GM21390 (cell line): ENCODE measurements around the gene MRPS5.
A peak's percentile ranks its signal among the peaks of the same experiment; 100 is the strongest.
"Not testable (repeated sequence)": the region's sequence is repeated elsewhere in the genome, so short reads cannot be mapped to it uniquely, and the experiment has no call there.

Experiments
- ATAC-seq: cut with Tn5 transposase; IDR thresholded peaks from one replicate; pipeline ENCODE4 v1.9.1; 2021; ENCODE audit not compliant: unreplicated experiment

Gene MRPS5

DNA sequence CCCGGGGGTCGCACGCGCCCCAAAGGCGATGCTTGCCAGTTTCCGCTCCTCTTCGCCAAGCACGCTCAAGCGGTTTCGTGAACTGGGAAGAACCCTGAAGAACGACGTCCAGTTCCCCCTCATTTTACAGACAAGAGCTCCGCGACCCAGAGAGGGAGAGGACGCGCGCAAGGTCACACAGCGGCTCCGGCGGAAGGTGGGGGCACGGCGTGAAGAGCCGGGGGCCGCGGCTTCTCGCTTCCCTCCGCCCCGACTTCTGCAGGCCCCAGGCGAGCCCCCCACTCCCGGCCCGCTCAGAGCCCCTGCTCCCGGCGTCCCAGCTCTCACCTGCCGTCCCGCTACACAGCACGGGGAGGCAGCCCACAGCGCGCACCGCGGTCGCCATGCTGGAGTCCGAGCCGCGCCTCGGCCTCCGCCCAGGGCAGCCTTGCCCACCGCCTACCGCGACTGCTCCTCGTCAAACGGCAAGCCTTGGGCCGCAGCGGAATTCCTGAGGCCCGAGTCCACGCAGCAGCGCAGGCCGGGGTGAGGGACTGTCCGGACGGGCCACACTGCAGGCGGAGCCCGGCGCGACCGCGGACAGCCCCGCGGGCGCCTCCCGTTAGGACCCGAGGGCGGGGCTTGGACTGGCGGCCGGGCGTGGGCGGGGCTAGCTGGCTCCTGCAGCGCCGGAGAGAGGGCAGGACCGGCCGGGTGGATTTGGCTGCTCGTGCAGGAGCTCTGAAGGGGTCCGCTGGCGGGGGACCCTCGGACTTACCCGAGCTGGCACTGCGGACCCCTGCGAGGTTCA is at the start of gene MRPS5:
TSS of gene MRPS5 (minus strand) at position 402 of the 790 bp plus-strand sequence. CDS start at position 385, 17 bp downstream.
- peak; percentile 94 for ATAC-seq

DNA sequence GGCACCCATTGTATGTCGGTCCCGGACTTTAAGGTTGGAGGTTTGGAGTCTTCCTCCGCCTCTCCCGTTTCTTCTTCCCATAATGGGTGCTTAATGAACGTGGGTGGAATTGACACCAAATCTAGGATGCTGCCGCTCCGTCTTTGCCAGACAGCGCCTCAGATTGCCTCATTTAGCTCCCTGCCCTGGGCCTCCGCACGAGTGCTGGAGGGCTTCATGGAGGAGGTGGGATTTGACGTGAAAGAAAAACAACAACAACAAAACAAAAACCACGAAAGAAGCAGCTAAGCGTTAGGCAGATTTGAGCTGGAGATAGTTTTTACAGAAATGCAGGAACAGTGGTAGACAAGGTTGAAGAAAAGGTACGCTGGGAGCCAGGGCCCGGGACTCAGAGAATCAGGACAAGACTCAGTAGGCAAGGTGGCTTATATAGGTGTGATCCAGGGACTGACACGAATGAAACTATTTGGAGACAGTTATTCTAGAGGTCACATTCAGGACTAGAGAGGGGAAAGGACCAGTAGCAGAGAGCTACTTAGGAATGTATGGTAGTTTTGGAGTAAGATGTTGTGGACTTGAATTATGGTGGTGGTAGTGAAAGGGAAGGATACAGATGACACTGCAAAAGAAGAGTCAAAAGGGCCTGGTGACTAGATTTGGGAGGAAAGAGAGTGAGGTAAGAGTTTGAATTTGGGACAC is 44.6 kb upstream of the MRPS5 start:
- ATAC-seq, result peak; percentile 14

DNA sequence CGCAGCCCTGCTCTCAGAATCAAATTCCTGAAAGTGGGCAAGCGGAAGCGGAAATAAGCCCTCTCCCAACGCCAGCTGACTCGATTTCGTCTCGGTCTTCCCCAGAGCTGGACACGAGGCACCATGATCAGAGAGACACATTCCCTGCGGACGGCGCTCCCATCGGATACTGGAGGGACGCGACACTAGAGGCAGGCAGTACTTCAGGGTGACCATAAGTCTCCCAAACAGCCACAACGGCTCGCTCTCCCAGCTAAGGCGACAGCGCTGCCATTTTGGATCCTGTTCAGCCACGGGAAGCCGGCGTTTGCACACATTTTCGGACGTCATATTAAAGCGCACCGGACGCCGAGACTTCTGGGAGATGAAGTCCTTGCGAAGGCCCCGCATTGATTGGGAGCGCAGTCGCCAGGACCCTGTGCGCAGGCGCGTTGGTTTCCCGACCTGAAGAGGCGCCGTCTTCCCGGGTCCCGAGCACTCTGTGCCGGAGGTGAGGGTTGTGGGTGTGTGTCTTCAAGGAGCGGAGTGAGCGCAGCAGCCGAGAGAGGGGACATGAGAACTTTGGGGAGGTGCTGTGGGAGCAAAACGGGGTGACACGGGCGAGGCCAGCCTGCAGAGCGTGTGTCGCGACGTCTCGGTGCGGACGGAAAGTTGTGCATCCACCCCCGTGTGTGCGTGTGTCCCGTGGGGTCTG is 43.9 kb upstream of the MRPS5 start, which contains the start of gene ZNF2:
TSS of gene ZNF2 (plus strand) at position 439 of the 694 bp plus-strand sequence. CDS start 10,418 bp downstream, outside the sequence.
- peak; percentile 88 for ATAC-seq

DNA sequence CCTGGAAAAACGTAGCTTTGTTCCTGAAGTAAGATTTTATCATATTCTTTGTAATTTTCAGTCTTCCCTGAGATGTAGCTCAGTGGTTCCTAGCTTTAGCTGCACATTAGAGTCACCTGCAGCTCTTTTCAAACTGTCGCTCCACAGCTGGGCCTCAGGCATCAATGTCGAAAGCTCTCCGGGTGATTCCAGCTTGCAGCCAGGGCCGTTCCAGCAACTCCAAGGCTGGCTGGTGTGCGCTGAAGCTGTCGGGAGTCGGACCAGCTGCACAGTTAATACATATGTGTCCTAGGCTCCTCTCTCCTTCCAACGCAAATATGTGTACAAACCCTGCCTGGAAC is 43.4 kb upstream of the MRPS5 start:
- peak; percentile 18 for ATAC-seq

DNA sequence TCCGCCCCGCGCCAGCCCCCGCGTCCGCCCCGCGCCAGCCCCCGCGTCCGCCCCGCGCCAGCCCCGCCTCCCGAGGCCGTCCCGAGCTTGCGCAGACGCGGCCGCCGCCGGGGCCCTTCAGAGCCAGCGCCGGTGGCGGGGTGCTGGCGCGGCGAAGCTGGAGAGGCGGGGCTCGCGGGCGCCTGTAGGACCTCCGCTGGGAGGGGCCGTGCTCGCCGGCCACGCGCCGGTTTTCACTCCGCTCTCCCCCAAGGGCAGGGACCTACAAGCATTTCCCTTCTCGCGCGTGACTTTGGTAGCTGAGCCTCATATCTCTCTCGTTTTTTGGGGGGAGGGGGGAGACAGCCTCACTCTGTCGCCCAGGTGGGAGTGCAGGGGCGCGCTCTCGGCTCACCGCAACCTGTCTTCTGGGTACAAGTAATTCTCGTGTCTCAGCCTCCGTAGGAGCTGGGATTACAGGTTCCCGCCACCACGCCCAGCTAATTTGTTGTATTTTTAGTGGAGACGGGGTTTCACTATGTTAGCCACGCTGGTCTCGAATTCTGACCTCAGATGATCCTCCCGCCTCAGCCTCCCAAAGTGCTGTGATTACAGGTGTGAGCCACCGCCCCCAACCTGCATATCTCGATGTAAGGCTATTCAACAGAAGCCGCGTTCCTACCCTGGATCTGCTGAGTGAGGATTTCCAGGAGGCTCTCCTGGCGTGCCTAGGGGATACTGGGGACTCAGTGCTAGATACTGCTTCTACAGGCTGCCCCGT is 38.3 kb upstream of the MRPS5 start, which contains the start of gene ZNF514:
TSS of gene ZNF514 (minus strand) at position 159 of the 760 bp plus-strand sequence. CDS start 6,595 bp downstream, outside the sequence.
- ATAC-seq, result peak; percentile 90

DNA sequence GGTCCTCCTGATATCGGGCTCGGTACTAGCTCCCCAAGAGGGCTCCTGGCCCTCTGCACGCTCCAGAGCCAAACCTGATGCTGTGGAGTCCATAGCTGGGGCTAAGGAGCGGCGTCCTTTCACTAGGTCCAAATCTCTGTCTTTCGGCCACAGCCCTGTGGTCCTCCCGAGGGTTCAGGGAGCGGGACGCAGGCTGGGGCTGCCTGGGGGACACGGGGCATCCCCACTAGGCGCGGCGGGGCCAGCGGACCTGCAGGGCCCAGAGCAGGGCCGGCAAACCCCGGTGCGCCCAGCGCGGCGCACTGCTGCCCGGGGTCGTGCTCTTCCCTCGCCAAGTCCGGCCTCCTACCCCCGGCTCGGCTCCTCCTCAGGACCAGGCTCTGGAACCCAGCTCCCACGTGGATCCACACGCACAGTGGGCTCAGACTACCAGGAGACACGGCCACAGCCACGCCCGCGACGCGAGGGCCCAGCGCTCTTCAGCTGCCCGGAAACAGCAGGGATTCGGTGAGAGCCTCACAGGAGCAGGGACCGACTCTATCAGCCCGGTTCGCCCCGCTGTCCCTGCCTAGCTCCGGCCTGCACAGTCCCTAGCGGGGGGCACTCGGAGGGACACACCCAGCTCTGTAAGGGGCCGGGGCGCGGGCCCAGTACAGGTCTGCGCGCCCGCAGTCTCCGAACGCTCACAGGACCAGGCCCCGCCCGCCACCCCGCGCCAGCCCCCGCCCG is 37.4 kb upstream of the MRPS5 start:
- peak; percentile 51 for ATAC-seq

DNA sequence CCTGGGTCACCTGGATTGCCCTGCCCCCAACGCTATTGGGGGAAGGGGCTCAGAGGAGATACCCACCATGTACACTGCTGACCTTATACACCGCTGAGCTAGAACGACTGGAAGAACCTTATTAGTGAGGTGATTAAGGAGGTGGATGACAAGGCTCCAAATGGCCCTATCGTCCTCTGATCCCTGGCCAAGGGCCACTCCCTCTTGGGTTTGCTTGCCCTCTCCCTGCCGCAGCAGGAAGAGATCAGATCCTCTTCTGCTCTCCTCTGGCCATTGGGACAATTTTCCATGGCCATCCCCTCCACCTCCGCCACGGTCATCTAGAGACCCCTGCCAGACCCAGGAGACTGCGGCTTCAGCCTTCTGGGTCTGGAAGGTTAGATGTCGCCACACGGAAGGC is 36.8 kb upstream of the MRPS5 start:
- no peak for ATAC-seq

DNA sequence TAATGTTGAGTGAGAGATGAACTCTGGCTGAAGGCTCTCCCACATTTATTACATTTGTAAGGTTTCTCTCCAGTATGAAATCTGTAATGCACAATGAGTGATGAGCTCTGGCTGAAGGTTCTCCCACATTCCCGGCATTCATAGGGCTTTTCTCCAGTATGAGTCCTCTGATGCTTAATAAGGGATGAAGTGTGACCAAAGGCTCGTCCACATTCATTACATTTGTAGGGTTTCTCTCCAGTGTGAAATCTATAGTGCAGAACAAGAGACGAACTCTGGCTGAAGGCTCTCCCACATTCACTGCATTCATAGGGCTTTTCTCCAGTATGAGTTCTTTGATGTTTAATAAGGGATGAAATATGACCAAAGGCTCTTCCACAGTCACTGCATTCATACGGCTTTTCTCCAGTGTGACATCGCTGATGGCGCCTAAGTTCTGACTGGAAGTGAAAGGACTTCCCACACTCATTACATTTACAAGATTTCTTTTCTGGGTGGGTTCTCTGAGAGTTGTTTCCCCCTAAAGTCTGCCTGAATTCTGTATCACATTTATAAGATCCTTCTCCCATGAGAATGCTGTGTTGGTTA is 27.9 kb upstream of the MRPS5 start:
- no peak for ATAC-seq

DNA sequence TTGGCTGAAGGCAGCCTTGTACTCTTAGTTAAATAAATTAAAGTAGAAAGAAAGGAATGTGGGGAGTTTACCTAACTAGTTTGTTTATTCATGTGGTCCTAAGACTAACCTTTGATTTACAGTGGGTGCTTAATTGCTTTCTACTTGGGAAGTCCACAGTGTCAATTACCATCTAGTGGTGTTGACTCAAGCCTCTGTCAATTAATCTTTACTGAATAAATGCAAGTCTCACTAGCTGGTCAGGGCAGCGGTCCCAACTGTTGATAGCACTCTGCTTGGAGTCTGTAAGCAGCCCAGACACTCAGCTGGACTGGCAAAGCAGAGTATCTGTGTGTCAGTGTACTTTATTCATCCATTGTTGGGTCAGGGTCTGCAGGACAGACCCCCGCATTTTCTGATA is 22.2 kb upstream of the MRPS5 start:
- no peak for ATAC-seq

DNA sequence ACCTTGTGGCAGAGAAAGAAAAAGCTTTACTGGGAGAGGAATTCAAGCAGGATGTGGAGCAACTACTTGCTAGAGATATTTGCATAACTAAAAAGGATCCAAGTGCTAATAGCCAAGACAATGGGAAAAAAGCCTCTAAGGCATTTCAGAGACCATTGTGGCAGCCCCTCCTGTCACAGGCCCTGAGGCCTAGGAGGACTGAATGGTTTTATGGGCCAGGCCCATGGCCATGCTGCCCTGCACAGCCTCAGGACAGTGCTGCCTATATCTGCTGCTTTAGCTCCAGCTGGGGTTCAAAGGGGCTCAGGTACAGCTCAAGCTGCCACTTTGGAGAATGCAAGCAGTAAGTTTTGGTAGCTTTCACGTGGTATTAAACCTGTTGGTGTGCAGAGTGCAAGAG is 17.1 kb upstream of the MRPS5 start:
- no peak for ATAC-seq

DNA sequence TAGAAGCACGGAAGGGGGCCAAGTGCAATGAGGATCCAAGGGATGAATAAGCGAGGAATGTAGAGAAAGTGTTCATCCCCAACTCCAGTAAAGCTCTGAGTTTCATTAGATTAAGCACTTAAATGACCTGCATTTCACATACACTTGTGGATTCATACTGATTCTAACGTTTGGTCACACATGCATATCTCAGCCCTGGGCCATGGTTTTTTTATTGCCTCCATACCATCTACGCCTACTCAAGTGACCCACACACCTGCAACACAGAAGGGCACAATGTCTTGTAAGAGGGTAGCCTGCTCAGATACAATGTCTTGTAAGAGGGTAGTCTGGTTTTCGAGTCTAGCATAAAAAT is 566 bp upstream of the MRPS5 start:
- ATAC-seq, result no peak

DNA sequence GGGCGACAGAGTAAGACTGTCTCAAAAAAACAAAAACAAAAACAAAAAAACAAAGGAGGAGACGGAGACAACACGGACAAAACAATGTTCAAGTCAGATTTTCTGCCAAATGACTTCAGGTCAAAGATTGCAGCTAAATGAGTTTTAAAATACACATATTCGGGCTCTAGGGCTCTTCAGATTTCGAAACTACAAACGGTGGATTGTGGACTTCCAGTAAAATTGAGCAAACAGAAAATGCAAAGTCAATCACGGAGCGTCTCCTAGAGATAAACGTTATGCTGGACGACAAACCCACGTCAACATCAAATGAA is 558 bp downstream of the MRPS5 start:
- no peak for ATAC-seq

DNA sequence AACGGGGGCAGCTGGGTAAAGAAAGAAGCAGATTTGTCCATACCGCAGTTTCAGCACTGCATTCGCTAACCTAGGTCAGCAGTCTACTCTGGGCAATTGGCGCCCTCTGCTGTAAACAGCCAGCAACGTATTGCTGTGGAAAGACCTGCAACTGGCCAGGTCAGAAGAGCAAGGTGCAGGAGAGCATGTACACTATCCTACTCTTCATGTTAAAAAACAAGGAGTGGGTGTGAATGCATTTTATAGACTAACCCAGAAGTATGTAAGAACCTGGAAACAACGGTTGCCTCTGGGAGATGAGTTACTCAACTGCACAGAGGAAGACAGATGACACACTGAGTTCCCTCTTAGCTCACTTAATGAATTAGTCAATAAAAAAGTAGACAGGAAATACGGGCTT is 6.2 kb downstream of the MRPS5 start:
- peak; percentile 95 for ATAC-seq

DNA sequence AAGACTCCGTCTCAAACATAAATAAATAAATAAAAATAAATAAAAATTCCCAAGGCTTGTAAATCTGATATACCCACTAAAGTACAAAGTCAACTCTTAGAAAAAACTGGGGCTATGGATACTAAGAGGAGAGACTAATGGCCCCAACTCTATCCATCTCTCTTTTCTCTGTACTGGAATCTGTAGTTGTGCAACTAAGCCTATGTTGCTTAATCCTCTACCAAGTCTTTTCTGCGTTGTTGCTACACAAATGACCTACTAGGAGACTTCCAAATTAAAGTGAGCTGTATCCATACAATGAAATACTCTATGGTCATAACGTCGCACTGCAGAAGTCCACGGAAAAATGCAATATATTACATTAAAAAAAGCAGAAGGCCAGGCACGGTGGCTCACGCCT is 8.1 kb downstream of the MRPS5 start:
- no peak for ATAC-seq

DNA sequence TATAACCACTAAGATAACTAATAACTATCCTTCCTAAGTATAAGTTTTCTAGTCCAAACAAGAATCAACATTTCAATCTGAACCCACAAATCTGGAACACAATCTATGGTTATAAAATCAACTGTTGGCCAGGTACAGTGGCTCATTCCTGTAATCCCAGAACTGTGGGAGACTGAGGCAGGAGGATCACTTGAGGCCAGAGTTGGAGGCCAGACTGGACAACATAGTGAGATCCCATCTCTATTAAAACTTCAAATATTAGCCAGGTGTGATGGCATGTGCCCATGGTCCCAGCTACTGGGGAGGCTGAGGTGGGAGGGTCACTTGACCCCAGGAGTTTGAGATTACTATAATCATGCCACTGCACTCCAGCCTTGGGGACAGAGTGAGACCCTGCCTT is 11.2 kb downstream of the MRPS5 start:
- ATAC-seq, result no peak

DNA sequence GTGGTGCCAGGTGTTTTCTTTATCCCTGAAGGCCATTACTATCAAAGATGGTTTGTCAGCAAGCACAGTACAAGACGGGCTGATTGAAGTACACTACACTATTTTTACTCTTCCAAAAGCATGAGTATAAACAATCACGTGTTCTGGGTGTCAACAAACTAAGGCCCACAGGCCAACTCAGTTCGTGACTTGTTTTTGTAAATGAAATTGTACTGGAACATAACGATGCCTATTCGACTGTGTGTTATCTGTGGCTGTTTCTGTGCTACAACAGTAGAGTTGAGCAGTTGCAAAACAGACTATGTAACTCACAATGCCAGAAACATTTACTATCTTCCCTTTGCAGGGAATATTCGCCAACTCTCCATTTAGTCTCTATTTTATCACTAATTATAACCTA is 12.3 kb downstream of the MRPS5 start:
- ATAC-seq, result no peak

DNA sequence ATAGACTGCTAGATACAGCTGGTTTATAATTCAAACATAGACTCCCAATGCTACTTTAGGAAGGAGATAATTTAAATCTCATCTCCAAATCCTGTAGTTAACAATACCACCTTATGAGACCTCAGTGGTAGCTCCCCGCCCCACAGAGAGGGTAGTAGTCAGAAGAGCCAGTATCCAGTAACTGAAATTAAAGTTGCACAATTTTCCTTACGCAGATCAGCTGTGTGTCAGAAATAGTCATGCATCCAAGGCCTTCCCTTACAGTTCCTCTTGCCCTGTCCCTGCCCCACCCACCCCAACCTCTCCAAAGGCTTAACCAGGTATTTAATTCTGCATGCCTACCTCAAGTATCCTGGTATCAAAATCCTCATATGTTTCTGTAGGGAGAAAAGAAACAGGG is 15.5 kb downstream of the MRPS5 start:
- ATAC-seq, result no peak

DNA sequence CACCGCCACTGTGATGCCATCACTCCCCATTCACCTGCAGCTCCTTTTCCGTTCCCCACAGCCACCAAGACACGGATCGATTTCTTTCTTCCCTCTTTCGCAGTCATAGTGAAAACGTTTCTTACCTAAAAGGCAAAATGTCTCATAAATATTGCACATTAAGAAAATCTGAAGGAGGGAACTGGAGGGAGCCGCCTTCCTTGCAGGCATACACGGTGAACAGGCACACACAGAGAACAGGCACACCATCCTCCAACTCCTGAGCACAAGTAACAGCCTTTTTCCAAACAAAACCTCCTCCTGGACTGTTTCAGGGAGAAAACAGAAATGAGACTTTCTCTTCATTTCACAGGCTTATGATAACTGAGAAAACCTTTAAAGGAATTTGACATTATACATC is 17.0 kb downstream of the MRPS5 start:
- no peak for ATAC-seq

DNA sequence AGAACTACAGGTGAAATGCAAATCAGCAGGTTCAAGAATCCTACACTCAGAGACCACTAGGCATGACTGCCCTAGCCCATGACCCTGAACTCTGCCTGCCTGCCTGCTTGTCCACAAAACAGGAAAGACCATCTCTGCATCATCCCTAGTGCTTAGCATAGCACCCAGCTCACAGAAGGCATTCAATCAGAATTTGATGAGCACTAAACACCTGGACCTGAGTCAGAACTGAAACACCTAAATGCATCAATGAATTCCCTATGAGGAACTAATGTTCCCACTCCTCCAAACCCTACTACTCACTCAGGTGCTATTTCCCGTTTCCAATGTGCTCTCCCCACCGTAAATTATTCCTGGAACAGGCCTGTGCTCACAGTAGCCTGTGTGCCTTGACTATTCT is 21.7 kb downstream of the MRPS5 start:
- ATAC-seq, result no peak

DNA sequence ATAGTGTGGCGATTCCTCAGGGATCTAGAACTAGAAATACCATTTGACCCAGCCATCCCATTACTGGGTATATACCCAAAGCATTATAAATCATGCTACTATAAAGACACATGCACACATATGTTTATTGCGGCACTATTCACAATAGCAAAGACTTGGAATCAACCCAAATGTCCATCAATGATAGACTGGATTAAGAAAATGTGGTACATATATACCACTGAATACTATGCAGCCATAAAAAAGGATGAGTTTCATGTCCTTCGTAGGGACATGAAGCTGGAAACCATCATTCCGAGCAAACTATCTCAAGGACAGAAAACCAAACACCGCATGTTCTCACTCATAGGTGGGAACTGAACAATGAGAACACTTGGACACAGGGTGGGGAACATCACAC is 23.3 kb downstream of the MRPS5 start:
- ATAC-seq, result not testable (repeated sequence)
